Measurements from ENCODE around the gene ZBTB43. TPM values are rescaled to one million over a fixed set of nuclear protein-coding genes. Genes with fewer than 3 reads are reported as not detected.

ZBTB43 gene
- total RNA-seq, 1 donor from 2014 or later = 15.5 TPM

- Histone ChIP-seq H3K27me3 (no peaks in the 10 kb centered on the region), H3K4me1 (peaks cover 5% of the 10 kb centered on the region), H3K4me3 (no peak overlapping the region), H3K27ac (no peak overlapping the region), H3K9me3 (no peaks in the 10 kb centered on the region), H3K36me3 (no peaks in the 10 kb centered on the region)
- intact Hi-C loops (cut with DNase I) = no loop called here
- TF ChIP-seq CTCF (IDR thresholded peaks at IDR 0.05) (no peak), POLR2A (IDR thresholded peaks at IDR 0.05) (no peak), POLR2AphosphoS5 (IDR thresholded peaks at IDR 0.05; ENCODE audit: insufficient read depth in 1 of 2, low read depth in 1 of 2) (no peak)
- peak in 1 of 2 donors; percentile 67 for DNase-seq (ENCODE audit: extremely low spot score in 2 of 2)
These were observed 48.8 kb downstream of the ZBTB43 start for GRCh38 chr9:126853667-126854066.

DNA sequence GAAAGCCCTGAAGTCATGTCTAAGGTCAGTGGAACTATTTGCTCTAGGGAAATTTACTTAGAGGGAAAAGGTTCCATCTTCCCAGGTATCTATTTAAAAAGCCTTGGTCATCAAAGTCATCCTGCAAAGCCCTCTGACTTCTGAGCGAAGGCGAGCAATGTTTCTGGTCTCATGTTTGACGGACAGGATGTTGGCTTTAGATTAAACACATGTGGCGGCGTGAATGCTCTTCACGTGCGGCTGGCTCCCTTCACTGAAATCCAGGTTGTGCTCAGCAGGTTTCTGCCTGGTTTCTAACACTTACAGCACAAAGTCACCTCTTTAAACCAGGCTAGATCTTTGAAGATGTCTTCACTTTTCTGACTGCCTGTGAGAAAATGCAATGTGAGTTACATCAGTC lies 49.9 kb downstream of the ZBTB43 start:
- Histone ChIP-seq H3K36me3 (no peaks in the 10 kb centered on the region), H3K4me3 (no peak overlapping the region), H3K9me3 (no peaks in the 10 kb centered on the region), H3K4me1 (peaks cover 5% of the 10 kb centered on the region), H3K27me3 (no peaks in the 10 kb centered on the region), H3K27ac (no peak overlapping the region)
- peak in 1 of 2 donors; percentile 82 for DNase-seq (ENCODE audit: extremely low spot score in 2 of 2)
- intact Hi-C loops (cut with DNase I) = no loop called here
- no peak for TF ChIP-seq POLR2AphosphoS5 (IDR thresholded peaks at IDR 0.05; ENCODE audit: insufficient read depth in 1 of 2, low read depth in 1 of 2)

DNA sequence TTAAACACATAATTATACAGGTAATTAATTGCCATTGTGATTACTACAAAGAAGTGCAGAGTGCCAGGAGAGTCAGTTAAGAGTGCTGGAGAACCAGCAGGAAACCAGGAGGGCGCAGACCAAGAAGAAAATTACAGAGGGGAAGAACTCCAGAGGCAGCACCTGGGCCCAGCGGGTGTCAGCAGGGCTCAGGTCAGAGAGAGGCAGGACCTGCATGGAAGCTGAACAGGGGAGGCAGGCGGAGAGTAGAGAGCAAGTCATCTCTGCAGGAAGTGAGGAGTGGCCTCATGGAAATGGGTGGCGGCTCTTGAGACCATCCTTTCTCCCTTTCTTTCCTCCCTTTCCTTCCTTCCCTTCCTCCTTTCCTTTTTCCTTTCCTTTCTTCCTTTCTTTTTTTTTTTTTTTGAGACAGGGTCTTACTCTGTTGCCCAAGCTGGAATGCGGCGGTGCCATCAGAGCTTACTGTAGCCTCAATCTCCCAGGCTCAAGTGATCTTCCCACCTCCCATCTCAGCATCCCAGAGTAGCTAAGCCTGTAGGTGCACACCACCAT lies 51.6 kb downstream of the ZBTB43 start:
- no peaks in the 10 kb centered on the region for H3K36me3 ChIP-seq
- no peak for TF ChIP-seq POLR2AphosphoS5 (IDR thresholded peaks at IDR 0.05; ENCODE audit: insufficient read depth in 1 of 2, low read depth in 1 of 2)
- H3K4me3 ChIP-seq = no peak overlapping the region
- peaks cover 12% of the 10 kb centered on the region for H3K4me1 ChIP-seq
- no peak overlapping the region for H3K27ac ChIP-seq
- intact Hi-C loops (cut with DNase I) = no loop called here
- no peaks in the 10 kb centered on the region for H3K9me3 ChIP-seq
- DNase-seq (ENCODE audit: extremely low spot score in 2 of 2) = peak in 1 of 2 donors; percentile 49
- no peaks in the 10 kb centered on the region for H3K27me3 ChIP-seq

DNA sequence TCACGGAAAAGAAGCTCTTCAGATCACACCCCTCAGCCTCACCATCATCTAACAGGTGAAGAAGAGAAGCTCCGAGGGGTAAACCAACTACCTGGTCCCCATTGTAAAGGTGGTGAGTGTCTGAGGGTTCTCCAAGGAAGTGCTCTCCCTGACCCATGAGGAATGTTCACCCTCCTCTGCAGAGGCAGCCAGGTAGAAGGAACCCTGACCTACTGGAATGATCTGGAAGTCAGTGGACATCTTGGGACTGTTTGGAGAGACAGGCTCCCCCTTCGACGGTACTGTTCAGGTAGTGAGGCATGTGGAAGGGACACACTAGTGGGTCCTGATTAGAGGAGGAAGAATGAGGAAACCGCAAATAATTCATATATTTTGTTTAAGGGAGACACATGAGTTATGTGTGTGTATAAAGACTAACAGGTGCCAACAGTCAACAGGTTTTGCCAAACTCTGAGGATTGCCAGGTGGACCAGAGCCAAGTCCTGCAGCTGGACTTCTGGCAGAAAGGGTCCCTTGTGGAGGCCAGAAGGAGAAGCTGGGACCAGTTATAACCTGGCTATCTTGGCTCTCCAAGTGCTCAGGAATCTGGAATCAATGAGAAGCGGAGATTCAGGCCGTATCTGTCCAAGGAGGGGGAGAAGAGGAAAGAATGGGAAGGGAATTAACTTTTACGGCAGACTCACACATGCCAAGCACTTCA lies 52.6 kb downstream of the ZBTB43 start:
- intact Hi-C loops (cut with DNase I) = no loop called here
- no peak overlapping the region for H3K27ac ChIP-seq
- H3K4me1 ChIP-seq = peaks cover 22% of the 10 kb centered on the region
- peak in 1 of 2 donors; percentile 91 for DNase-seq (ENCODE audit: extremely low spot score in 2 of 2)
- TF ChIP-seq POLR2A (IDR thresholded peaks at IDR 0.05) = no peak
- H3K4me3 ChIP-seq = no peak overlapping the region
- H3K9me3 ChIP-seq = no peaks in the 10 kb centered on the region
- H3K27me3 ChIP-seq = no peaks in the 10 kb centered on the region
- no peaks in the 10 kb centered on the region for H3K36me3 ChIP-seq

- Histone ChIP-seq H3K27me3 (no peaks in the 10 kb centered on the region), H3K27ac (no peak overlapping the region), H3K4me3 (no peak overlapping the region), H3K4me1 (peaks cover 38% of the 10 kb centered on the region), H3K9me3 (no peaks in the 10 kb centered on the region), H3K36me3 (no peaks in the 10 kb centered on the region)
- intact Hi-C loops (cut with DNase I) = no loop called here
- DNase-seq (ENCODE audit: extremely low spot score in 2 of 2) = peak in 1 of 2 donors; percentile 37
- TF ChIP-seq POLR2A (IDR thresholded peaks at IDR 0.05) (no peak), POLR2AphosphoS5 (IDR thresholded peaks at IDR 0.05; ENCODE audit: insufficient read depth in 1 of 2, low read depth in 1 of 2) (no peak)
These were observed 54.3 kb downstream of the ZBTB43 start for GRCh38 chr9:126859111-126859510.

DNA sequence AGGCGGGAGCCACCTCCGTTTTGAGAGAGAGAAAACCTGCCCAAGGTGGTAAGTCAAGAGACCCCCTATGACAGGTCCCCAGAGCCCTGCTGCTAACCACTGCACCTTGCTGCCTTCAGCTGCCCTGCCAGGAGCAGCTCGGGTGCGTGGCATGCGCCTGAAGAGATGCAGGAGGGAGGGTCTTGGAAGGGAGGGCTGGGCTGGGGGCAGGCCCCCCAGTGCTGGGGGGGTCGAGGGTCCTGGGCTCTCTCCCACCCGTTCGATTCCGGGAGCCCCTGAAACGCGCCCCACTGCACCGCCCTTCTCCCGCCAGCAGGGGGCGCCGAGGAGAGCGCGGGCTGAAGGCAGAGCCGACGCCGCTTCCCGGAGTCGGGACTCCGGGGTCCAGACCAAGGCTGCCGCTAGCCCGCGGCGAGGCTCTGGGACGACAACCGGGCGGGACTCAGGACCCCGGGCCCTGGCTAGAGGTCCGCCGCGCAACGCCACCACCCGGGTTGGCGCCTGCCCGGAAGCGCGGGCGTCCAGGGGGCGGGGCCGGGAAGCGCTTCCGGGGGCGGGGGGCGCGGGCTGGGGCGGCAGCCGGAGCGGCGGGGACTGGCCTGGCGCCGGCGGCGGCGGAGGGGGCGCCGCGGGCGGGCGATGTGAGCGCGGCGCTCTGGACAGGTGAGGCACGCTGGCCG lies 55.4 kb downstream of the ZBTB43 start, which contains the start of gene ZBTB34:
Gene ZBTB34 (plus strand): TSS at position 563 of the 680 bp plus-strand sequence. CDS start 18,761 bp downstream, outside the sequence.
- Histone ChIP-seq H3K27ac (peak within 1 kb of the TSS; percentile 88), H3K4me3 (peak within 1 kb of the TSS; percentile 91 to 92), H3K4me1 (peaks cover 38% of the 10 kb centered on the region), H3K36me3 (peaks cover 0 to under 1% of the 10 kb centered on the region in 2 donors), H3K27me3 (no peaks in the 10 kb centered on the region), H3K9me3 (no peaks in the 10 kb centered on the region)
- DNase-seq (ENCODE audit: extremely low spot score in 2 of 2) = no peak
- no peak for TF ChIP-seq POLR2A (IDR thresholded peaks at IDR 0.05)
- TF ChIP-seq CTCF (IDR thresholded peaks at IDR 0.05) = peak; percentile 95 to 100 (median 98)
- peak in 1 of 2 donors; percentile 41 for TF ChIP-seq POLR2AphosphoS5 (IDR thresholded peaks at IDR 0.05; ENCODE audit: insufficient read depth in 1 of 2, low read depth in 1 of 2)
- intact Hi-C loops (cut with DNase I) = no loop called here

Measured in vagina (tissue), 2 donors.